A549 treated with GW870086 at 1 μM for 4 hours (cell line): Measurements from ENCODE around the gene KLHDC10. TPM values are rescaled to one million over a fixed set of nuclear protein-coding genes. Genes with fewer than 3 reads are reported as not detected.

Source experiments
- total RNA-seq: library from RNA; stranded (reverse); fragments of 200-300 nt; extraction: Qiagen RNA extraction; gene quantifications from 5 replicates; pipeline ENCODE4 v1.2.3, GENCODE V29; 2022; ENCODE audit warnings: low read depth

The KLHDC10 gene
- 9.4 to 15.9 TPM (median 13.7 TPM) in 5 replicates for total RNA-seq

DNA sequence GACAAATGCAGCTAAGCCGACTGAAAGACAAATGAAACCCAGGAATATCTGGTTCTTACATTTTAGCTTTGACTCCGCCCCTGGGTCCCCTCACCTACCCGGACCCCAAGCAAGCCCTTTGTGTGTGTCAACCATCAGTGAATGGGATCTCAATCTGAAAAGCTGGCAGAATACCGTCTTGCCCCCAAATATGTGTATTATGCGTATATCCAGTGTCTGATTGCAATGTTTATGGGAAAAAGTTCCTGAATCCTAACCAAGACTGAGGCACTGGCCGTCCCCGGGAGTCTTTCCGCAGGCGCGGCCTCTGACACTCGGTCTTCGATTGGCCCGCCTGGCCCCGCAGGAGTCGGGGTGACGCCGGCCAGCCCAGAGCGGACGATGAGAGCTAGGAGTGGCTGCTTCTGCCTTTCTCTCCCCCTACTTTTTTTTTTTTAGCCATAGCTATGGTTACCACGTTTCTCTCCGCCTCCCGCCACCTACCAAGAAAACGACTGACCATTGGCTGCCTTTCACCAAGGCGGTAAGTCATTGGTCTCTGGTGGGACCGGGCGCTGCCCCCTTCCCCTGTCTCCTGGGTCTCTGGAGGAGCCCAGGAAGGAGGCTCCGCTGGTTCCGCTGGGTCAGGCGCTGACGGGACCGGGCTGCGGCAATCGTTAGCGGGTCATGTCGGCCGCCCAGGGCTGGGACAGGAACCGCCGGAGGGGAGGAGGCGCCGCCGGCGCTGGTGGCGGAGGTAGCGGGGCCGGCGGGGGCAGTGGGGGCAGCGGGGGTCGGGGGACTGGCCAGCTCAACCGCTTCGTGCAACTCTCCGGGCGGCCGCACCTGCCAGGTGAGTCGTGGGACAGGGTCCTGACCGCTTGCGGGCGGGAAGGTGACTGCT is at the start of gene KLHDC10:
KLHDC10 (plus strand) TSS at position 557 of the 883 bp plus-strand sequence; CDS start at position 667, 110 bp downstream.

Other genes starting within 250 kb of the KLHDC10 start
- 49.4 to 63.0 TPM (median 58.3 TPM) in 5 replicates for gene UBE2H, start 117.6 kb upstream of the KLHDC10 start, total RNA-seq
- gene ZC3HC1, start 19.2 kb upstream of the KLHDC10 start, total RNA-seq, result 24.3 to 26.9 TPM (median 26.1 TPM) in 5 replicates
- gene TMEM209, start 134.9 kb downstream of the KLHDC10 start, total RNA-seq, result 13.4 to 17.6 TPM (median 13.7 TPM) in 5 replicates
- gene SSMEM1, start 137.3 kb downstream of the KLHDC10 start, total RNA-seq, result not detected in 5 replicates
- 0.10 TPM in 1 of 5 replicates, not detected in the others for gene CPA2, start 196.3 kb downstream of the KLHDC10 start, total RNA-seq
- 3.2 to 5.4 TPM (median 4.7 TPM) in 5 replicates for gene CPA4, start 222.6 kb downstream of the KLHDC10 start, total RNA-seq